Dendritic cell treated with granulocyte-macrophage colony-stimulating factor and Interleukin-4, amounts not matched to agents 40 ng/mL and 50 ng/mL, for 4 days (primary cell): ENCODE results near the gene GLB1L.
"Not testable (repeated sequence)": the region's sequence is repeated elsewhere in the genome, so short reads cannot be mapped to it uniquely, and the experiment has no call there.

ENCODE experiments used
- H3K27ac Mint-ChIP-seq: one replicate; pipeline ENCODE4 v1.8.0; 2022; ENCODE audit warnings: mild to moderate bottlenecking, mixed read lengths
- H3K27me3 Mint-ChIP-seq: one replicate; pipeline ENCODE4 v1.8.0; 2022; ENCODE audit warnings: mild to moderate bottlenecking, mixed read lengths
- H3K36me3 Mint-ChIP-seq: one replicate; pipeline ENCODE4 v1.8.0; 2022; ENCODE audit warnings: low read depth, mixed read lengths
- H3K4me1 Mint-ChIP-seq: one replicate; pipeline ENCODE4 v1.8.0; 2022; ENCODE audit warnings: low read depth, mixed read lengths
- H3K4me3 Mint-ChIP-seq: one replicate; pipeline ENCODE4 v1.8.0; 2022; ENCODE audit warnings: mild to moderate bottlenecking, moderate library complexity, mixed read lengths
- H3K9me3 Mint-ChIP-seq: one replicate; pipeline ENCODE4 v1.8.0; 2022; ENCODE audit warnings: mixed read lengths
- intact Hi-C: fragments of 100-400 bp; cut with micrococcal nuclease; formaldehyde crosslinking; loops from one replicate; pipeline ENCODE4 v1.15.0; 2022

GLB1L gene

DNA sequence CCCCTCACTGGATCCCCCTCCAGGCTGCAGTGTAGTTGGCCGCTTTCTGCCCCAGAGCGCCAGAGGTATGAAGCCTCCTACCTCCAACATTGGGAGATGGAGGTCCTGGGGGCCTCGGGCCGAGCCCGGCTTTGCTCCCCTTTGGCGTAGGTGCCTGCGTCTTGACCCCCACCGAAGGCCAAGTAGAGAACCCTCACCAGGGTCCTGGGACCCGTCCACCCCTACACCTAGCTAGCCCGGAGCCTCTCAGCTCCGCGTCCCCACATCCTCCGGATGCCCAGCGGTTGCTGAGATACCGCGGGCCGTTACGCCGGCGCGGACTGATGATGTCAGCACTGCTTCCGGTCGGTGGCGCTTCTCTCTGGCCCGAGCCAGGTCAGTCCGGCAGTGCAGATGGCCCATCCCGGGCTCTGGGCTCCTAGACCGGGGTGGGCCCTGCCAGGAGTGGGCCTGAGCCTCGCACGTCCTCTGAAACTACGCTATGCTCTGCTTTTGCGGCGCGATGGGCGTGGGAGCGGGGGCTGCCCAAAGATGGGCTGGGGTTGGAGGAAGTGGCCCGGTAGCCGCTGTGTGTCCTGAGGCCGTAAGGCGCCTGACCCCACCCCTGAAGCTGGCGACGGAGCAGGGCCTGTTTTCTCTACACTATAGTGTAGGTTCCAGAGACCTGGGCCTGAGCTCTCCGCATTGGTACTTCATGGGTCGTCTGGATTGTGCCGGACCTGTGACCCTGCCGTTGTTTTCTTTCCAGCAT lies at the start of gene GLB1L, which contains the start of gene STK16:
Gene GLB1L, minus strand, starts transcription at position 297 of the 751 bp plus-strand sequence. CDS start 1,871 bp downstream, outside the sequence.
Gene STK16, plus strand, starts transcription at position 332 of the 751 bp plus-strand sequence. CDS start 521 bp downstream, outside the sequence.
- Mint-ChIP-seq H3K27me3 (no peaks in the 10 kb centered on the region), H3K9me3 (no peaks in the 10 kb centered on the region), H3K27ac (peak within 1 kb of the TSS; percentile 90), H3K4me3 (peak within 1 kb of the TSS; percentile 85), H3K4me1 (peaks cover 65% of the 10 kb centered on the region), H3K36me3 (peaks cover 60% of the 10 kb centered on the region)
- intact Hi-C loops = loop anchor here (1.0 to 2.0 kb wide), 2 partner anchors 17 to 39 kb away; partner anchors contain the start of genes ANKZF1, ATG9A and ZFAND2B

- Mint-ChIP-seq H3K4me1 (peaks cover 13% of the 10 kb centered on the region), H3K36me3 (no peaks in the 10 kb centered on the region), H3K9me3 (no peaks in the 10 kb centered on the region), H3K27ac (peak overlapping the region; percentile 76), H3K27me3 (peaks cover 59% of the 10 kb centered on the region), H3K4me3 (peak overlapping the region; percentile 73)
- intact Hi-C loops = loop anchor here (1.0 kb wide), 1 partner anchor 17 kb away; no protein-coding TSS in a partner anchor
Measured at GRCh38 chr2:219294356-219295351, 49.4 kb upstream of the GLB1L start.

GRCh38 chr2:219293736-219294231 lies 48.5 kb upstream of the GLB1L start:
- peaks cover 17% of the 10 kb centered on the region for H3K4me1 Mint-ChIP-seq
- intact Hi-C loops = no loop called here
- H3K36me3 Mint-ChIP-seq = no peaks in the 10 kb centered on the region
- H3K4me3 Mint-ChIP-seq = peak overlapping the region; percentile 73
- H3K27ac Mint-ChIP-seq = peak overlapping the region; percentile 76
- H3K27me3 Mint-ChIP-seq = peaks cover 51% of the 10 kb centered on the region
- H3K9me3 Mint-ChIP-seq = no peaks in the 10 kb centered on the region

DNA sequence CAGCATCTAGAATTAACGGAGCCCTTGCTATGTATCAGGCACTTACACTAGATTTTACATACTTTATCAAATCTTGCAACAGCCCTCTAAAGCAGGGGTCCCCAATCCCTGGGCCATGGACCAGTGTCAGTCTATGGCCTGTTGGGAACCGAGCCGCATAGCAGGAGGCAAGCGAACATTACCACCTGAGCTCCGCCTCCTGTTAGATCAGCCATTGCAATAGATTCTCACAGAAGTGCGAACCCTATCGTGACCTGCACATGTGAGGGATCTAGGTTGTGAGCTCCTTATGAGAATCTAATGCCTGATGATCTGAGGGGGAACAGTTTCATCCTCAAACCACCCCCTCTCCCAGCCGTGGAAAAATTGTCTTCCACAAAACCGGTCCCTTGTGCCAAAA lies 47.4 kb upstream of the GLB1L start:
- H3K9me3 Mint-ChIP-seq = no peaks in the 10 kb centered on the region
- no peaks in the 10 kb centered on the region for H3K36me3 Mint-ChIP-seq
- H3K4me3 Mint-ChIP-seq = no peak overlapping the region
- H3K4me1 Mint-ChIP-seq = peaks cover 17% of the 10 kb centered on the region
- peaks cover 45% of the 10 kb centered on the region for H3K27me3 Mint-ChIP-seq
- H3K27ac Mint-ChIP-seq = no peak overlapping the region
- intact Hi-C loops = no loop called here

DNA sequence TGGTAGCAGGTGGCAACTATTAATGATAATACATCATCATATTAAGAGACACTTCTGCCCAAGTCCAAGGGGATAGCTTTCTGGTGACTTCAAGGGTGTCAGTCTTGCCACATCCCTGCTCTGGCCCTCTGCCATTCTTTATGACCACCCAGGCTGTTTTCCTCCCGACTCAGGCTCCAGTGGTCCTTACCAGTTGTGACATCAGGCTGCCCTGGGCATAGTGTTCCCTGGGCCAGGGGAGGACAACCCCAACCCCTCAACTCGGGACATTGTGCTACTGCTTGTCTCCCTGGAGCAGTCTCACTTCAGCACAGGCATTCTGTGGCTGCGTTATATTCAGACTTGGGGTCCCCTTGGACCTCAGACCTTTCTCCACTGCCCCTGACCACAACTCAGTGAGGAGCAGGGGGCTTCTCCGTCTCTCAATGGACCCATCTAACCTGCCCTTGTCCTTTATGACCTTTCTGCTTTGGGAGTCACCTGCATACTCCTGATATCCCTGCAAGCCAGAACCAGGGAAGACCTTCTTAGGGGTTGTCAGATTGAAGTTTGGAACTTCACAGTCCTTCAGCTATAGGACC lies 46.8 kb upstream of the GLB1L start:
- Mint-ChIP-seq H3K4me3 (no peak overlapping the region), H3K36me3 (no peaks in the 10 kb centered on the region), H3K9me3 (no peaks in the 10 kb centered on the region), H3K27me3 (peaks cover 38% of the 10 kb centered on the region), H3K4me1 (peaks cover 17% of the 10 kb centered on the region), H3K27ac (no peak overlapping the region)
- intact Hi-C loops = no loop called here

DNA sequence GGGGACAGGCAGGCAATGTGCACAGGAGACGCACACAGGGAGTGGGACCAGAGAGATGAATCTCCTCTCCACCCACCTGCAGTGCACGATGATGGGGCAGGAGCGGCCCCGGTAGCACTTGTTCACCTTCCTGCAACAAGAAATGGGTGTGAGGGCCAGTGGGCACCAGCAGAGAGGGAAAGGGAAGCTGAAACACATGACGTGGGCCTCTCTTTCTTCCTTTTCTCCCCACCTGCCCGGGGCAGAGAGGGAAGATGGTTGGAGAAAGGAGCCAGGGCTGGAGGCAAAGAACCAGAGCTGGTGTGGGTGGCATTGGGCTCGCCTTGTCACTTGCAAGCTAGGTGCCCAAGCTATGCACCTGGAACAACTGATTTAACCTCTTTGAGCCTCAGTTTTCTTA lies 46.1 kb upstream of the GLB1L start:
- H3K9me3 Mint-ChIP-seq = no peaks in the 10 kb centered on the region
- peaks cover 36% of the 10 kb centered on the region for H3K27me3 Mint-ChIP-seq
- peaks cover 3% of the 10 kb centered on the region for H3K36me3 Mint-ChIP-seq
- no peak overlapping the region for H3K27ac Mint-ChIP-seq
- H3K4me3 Mint-ChIP-seq = no peak overlapping the region
- intact Hi-C loops = no loop called here
- peaks cover 21% of the 10 kb centered on the region for H3K4me1 Mint-ChIP-seq

DNA sequence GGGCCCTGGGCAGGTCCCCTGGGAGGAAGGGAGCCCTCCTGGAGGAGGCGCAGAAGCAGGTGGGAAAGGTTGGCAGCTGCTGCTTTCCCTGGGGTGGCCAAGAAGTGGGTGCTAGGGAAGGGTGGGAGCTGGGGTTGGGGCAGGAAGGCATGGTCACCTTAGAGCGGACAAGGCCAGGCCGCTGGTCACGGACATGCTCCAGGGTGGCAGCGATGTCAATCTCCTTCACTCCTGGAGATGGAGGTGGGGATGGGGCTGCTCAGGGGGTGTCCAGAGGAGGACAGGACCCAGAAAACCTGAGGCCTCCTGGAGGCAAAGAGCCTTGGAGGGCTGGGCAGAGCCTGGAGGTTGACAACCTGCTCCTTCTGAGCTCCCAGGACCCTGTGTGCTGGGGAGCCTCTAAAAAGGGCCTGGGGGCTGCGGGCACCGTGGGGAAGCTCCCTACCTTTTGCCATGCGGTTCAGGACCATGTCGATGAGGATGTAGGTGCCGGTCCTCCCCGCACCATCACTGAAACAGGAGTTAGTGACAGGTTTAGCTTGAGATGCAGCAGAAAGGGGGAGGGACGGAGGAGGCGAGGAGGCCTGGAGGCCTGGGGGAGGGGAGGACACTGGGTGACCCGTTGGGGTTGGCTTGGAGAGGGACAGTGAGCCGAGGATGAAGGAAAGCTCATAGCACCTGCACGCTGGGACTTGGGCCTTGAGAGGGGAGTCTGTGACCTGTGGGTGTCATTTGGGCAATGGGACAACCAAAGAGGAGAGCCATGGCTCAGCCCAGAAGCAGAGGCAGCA lies 45.3 kb upstream of the GLB1L start:
- peaks cover 30% of the 10 kb centered on the region for H3K27me3 Mint-ChIP-seq
- intact Hi-C loops = no loop called here

GRCh38 chr2:219289537-219290361 lies 44.5 kb upstream of the GLB1L start:
- intact Hi-C loops = no loop called here
- H3K4me1 Mint-ChIP-seq = peaks cover 34% of the 10 kb centered on the region
- no peak overlapping the region for H3K27ac Mint-ChIP-seq
- H3K9me3 Mint-ChIP-seq = no peaks in the 10 kb centered on the region
- peaks cover 24% of the 10 kb centered on the region for H3K27me3 Mint-ChIP-seq
- H3K36me3 Mint-ChIP-seq = peaks cover 19% of the 10 kb centered on the region
- no peak overlapping the region for H3K4me3 Mint-ChIP-seq

More for the DNA sequence above, 45.3 kb upstream of the GLB1L start:
- H3K27ac Mint-ChIP-seq = no peak overlapping the region
- H3K4me1 Mint-ChIP-seq = peaks cover 29% of the 10 kb centered on the region
- no peaks in the 10 kb centered on the region for H3K9me3 Mint-ChIP-seq
- H3K36me3 Mint-ChIP-seq = peaks cover 11% of the 10 kb centered on the region
- H3K4me3 Mint-ChIP-seq = no peak overlapping the region

DNA sequence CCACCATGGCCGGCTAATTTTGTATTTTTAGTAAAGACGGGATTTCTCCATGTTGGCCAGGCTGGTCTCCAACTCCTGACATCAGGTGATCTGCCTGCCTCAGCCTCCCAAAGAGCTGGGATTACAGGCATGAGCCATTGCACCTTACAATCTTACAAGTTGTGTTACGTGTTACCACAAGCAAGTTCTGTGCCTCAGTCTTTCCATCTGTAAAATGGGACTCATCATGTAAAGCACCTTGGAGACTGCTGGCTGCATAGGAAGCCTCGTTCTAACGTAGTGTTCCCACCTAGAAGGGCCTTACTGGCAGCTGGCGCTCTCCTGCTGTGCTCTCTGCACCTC lies 43.9 kb upstream of the GLB1L start:
- no peaks in the 10 kb centered on the region for H3K9me3 Mint-ChIP-seq
- H3K36me3 Mint-ChIP-seq = peaks cover 25% of the 10 kb centered on the region
- intact Hi-C loops = no loop called here
- H3K4me1 Mint-ChIP-seq = peaks cover 29% of the 10 kb centered on the region
- no peak overlapping the region for H3K4me3 Mint-ChIP-seq
- peaks cover 20% of the 10 kb centered on the region for H3K27me3 Mint-ChIP-seq
- H3K27ac Mint-ChIP-seq = no peak overlapping the region

- no peak overlapping the region for H3K27ac Mint-ChIP-seq
- H3K36me3 Mint-ChIP-seq = peaks cover 40% of the 10 kb centered on the region
- no peaks in the 10 kb centered on the region for H3K9me3 Mint-ChIP-seq
- peaks cover 9% of the 10 kb centered on the region for H3K27me3 Mint-ChIP-seq
- H3K4me3 Mint-ChIP-seq = no peak overlapping the region
- intact Hi-C loops = no loop called here
- peaks cover 30% of the 10 kb centered on the region for H3K4me1 Mint-ChIP-seq
Measured at GRCh38 chr2:219287580-219288265, 42.5 kb upstream of the GLB1L start.

DNA sequence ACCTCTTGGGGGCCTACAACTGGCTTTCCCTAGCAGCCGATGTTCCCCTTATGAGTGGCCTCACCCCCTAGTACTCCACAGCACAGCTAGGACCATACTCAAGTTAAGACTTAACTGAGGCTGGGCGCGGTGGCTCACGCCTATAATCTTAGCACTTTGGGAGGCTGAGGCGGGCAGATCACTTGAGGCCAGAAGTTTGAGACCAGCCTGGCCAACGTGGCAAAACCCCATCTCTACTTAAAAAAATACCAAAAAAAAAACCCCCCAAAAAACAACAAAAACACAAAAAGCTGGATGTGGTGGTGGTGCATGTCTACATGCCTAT lies 41.8 kb upstream of the GLB1L start:
- H3K27me3 Mint-ChIP-seq, H3K27ac Mint-ChIP-seq, H3K4me3 Mint-ChIP-seq, H3K9me3 Mint-ChIP-seq, intact Hi-C loops: not testable (repeated sequence)
- Mint-ChIP-seq H3K36me3 (peaks cover 46% of the 10 kb centered on the region), H3K4me1 (peaks cover 32% of the 10 kb centered on the region)

DNA sequence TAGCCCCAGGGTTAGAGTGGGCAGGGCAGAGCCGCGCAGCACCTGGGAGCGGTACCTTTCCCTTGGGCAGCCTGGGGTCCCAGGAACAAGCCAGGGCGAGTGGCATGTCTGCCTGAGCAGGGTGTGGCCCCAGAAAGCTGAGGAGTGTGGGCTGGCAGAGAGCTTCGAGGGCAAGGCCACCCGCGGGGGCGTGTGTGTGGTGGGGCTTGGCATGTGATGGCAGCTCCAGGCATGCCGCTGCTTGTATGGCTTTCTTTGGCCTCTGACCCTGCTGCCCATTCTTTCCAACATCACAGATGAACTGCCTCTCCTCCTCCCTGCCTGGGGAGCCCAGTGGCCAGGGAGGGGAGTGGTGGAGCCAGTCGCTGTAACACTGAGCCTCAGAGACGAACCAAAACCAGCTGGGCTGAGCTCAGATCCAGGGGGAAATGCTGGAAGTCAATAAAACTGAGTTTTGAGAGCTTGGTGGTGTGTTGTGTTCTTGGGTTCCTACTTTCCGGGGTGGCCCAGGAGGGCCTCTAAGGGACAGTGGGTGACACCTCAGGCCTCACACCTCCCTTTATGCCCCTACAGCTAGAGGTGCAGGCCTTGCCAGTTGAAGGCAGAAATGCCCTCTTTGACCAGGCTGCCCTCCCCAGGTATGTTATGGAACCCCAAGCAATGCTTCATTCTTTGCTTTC lies 41.3 kb upstream of the GLB1L start:
- Mint-ChIP-seq H3K9me3 (no peaks in the 10 kb centered on the region), H3K27me3 (peaks cover 6% of the 10 kb centered on the region), H3K36me3 (peaks cover 51% of the 10 kb centered on the region), H3K4me3 (no peak overlapping the region), H3K4me1 (peaks cover 36% of the 10 kb centered on the region), H3K27ac (no peak overlapping the region)
- intact Hi-C loops = no loop called here
